ENCODE data around the gene GORASP1.

Gene GORASP1

GRCh38 chr3:39101022-39101689 is 6.3 kb downstream of the GORASP1 start:
- no peak for DNase-seq

- no peak for DNase-seq
These were observed 6.9 kb downstream of the GORASP1 start for GRCh38 chr3:39100500-39100886.

GRCh38 chr3:39099738-39100499 is 7.5 kb downstream of the GORASP1 start:
- DNase-seq: no peak

- no peak for DNase-seq
These were observed 8.2 kb downstream of the GORASP1 start for GRCh38 chr3:39099242-39099641.

- no peak for DNase-seq
These were observed 8.9 kb downstream of the GORASP1 start for GRCh38 chr3:39098473-39099000.

- no peak for DNase-seq
These were observed 9.5 kb downstream of the GORASP1 start for GRCh38 chr3:39097716-39098472.

- DNase-seq: no peak
These were observed 10.7 kb downstream of the GORASP1 start for GRCh38 chr3:39096775-39097174.

- no peak for DNase-seq
These were observed 11.6 kb downstream of the GORASP1 start for GRCh38 chr3:39095778-39096177.

- DNase-seq: no peak
These were observed 12.4 kb downstream of the GORASP1 start for GRCh38 chr3:39094851-39095677.

GRCh38 chr3:39090922-39091321 is 16.5 kb downstream of the GORASP1 start:
- DNase-seq: no peak

- DNase-seq: no peak
These were observed 18.5 kb downstream of the GORASP1 start for GRCh38 chr3:39088889-39089288.

- DNase-seq: no peak
These were observed 19.0 kb downstream of the GORASP1 start for GRCh38 chr3:39088456-39088855.

- DNase-seq: no peak
These were observed 21.3 kb downstream of the GORASP1 start for GRCh38 chr3:39086144-39086543.

- DNase-seq: no peak
These were observed 24.6 kb downstream of the GORASP1 start for GRCh38 chr3:39082666-39083313.

GRCh38 chr3:39080026-39080425 is 27.4 kb downstream of the GORASP1 start:
- no peak for DNase-seq

GRCh38 chr3:39079530-39079929 is 27.9 kb downstream of the GORASP1 start:
- DNase-seq: no peak

- DNase-seq: no peak
These were observed 31.5 kb downstream of the GORASP1 start for GRCh38 chr3:39075910-39076309.

GRCh38 chr3:39068556-39068955 is 38.9 kb downstream of the GORASP1 start:
- no peak for DNase-seq

- no peak for DNase-seq
These were observed 40.1 kb downstream of the GORASP1 start for GRCh38 chr3:39067286-39067685.

- no peak for DNase-seq
These were observed 42.2 kb downstream of the GORASP1 start for GRCh38 chr3:39065197-39065596.

- no peak for DNase-seq
These were observed 42.8 kb downstream of the GORASP1 start for GRCh38 chr3:39064646-39065045.

GRCh38 chr3:39063143-39063542 is 44.3 kb downstream of the GORASP1 start:
- DNase-seq: no peak

All from NCI-H524 treated with DMSO at 0.1 percent for 48 hours (cell line).